ENCODE measurements around the gene THRB.

- TF ChIP-seq CTCF (IDR thresholded peaks at IDR 0.05) (no peak), POLR2A (IDR thresholded peaks at IDR 0.05) (no peak), POLR2AphosphoS5 (IDR thresholded peaks at IDR 0.05) (no peak)
These were observed 18.7 kb downstream of the THRB start for GRCh38 chr3:24475925-24476324.
